ENCODE measurements around the gene TNRC6C. TPM values are rescaled to one million over a fixed set of nuclear protein-coding genes. Genes with fewer than 3 reads are reported as not detected.

The TNRC6C gene
- total and polyA plus RNA-seq, 9 donors: 8.1 to 11.1 (median 8.8) TPM

GRCh38 chr17:78151514-78152008 lies 193.1 kb downstream of the TNRC6C start:
- Histone ChIP-seq H3K4me1 (ENCODE audit: control insufficient read depth, insufficient read depth, low read length) (peaks cover 17% of the 10 kb centered on the region), H3K27ac (ENCODE audit: low read length) (no peak overlapping the region), H3K4me3 (ENCODE audit: low read length) (no peak overlapping the region), H3K9me3 (replicated peaks; ENCODE audit: control insufficient read depth, low read depth, low read length) (no peaks in the 10 kb centered on the region), H3K27me3 (ENCODE audit: control insufficient read depth, insufficient read depth, low read length) (no peaks in the 10 kb centered on the region), H3K36me3 (ENCODE audit: control insufficient read depth, insufficient read depth, low read length) (no peaks in the 10 kb centered on the region)
- DNase-seq: no peak
- WGBS (ENCODE audit: insufficient coverage): 64% methylated on average over 4 of the region's 7 CpGs

- no peak overlapping the region for H3K27ac ChIP-seq (ENCODE audit: low read length)
- H3K9me3 ChIP-seq (replicated peaks; ENCODE audit: control insufficient read depth, low read depth, low read length): no peaks in the 10 kb centered on the region
- H3K4me3 ChIP-seq (ENCODE audit: low read length): no peak overlapping the region
- no peaks in the 10 kb centered on the region for H3K27me3 ChIP-seq (ENCODE audit: control insufficient read depth, insufficient read depth, low read length)
- DNase-seq: no peak
- peaks cover 9% of the 10 kb centered on the region for H3K4me1 ChIP-seq (ENCODE audit: control insufficient read depth, insufficient read depth, low read length)
- no peaks in the 10 kb centered on the region for H3K36me3 ChIP-seq (ENCODE audit: control insufficient read depth, insufficient read depth, low read length)
- WGBS (ENCODE audit: insufficient coverage): 77% methylated on average over 5 of the region's 11 CpGs
Observed at GRCh38 chr17:78154903-78155811, 196.7 kb downstream of the TNRC6C start.

Other genes with a start within 250 kb of the TNRC6C start
- 21.6 TPM for gene TMC6, start 170.1 kb downstream of the TNRC6C start, total RNA-seq
- gene TMC6, start 170.1 kb downstream of the TNRC6C start, polyA plus RNA-seq (ENCODE audit: insufficient read depth in 1 of 8, insufficient read length in 8 of 8, low replicate concordance in 1 of 8): 10 to 100 TPM; 22.5 to 40.7 (median 27.5) TPM
- gene TMC8, start 172.1 kb downstream of the TNRC6C start, total RNA-seq: 1.2 TPM
- 1 to 10 TPM; 1.3 to 3.8 (median 2.9) TPM for gene TMC8, start 172.1 kb downstream of the TNRC6C start, polyA plus RNA-seq (ENCODE audit: insufficient read depth in 1 of 8, insufficient read length in 8 of 8, low replicate concordance in 1 of 8)
- 0.22 TPM for gene C17orf99, start 187.7 kb downstream of the TNRC6C start, total RNA-seq
- 1 to 10 TPM in 6 of 8 donors, under 1 TPM in 2; 0.18 to 3.8 (median 1.2) TPM for gene C17orf99, start 187.7 kb downstream of the TNRC6C start, polyA plus RNA-seq (ENCODE audit: insufficient read depth in 1 of 8, insufficient read length in 8 of 8, low replicate concordance in 1 of 8)
- 31.4 TPM for gene SYNGR2, start 209.9 kb downstream of the TNRC6C start, total RNA-seq
- gene SYNGR2, start 209.9 kb downstream of the TNRC6C start, polyA plus RNA-seq (ENCODE audit: insufficient read depth in 1 of 8, insufficient read length in 8 of 8, low replicate concordance in 1 of 8): 100 to 1,000 TPM in 1 of 8 donors, 10 to 100 TPM in 7; 56.3 to 103 (median 89.7) TPM
- gene TK1, start 228.3 kb downstream of the TNRC6C start, total RNA-seq: 11.8 TPM
- gene TK1, start 228.3 kb downstream of the TNRC6C start, polyA plus RNA-seq (ENCODE audit: insufficient read depth in 1 of 8, insufficient read length in 8 of 8, low replicate concordance in 1 of 8): 10 to 100 TPM; 18.5 to 31.6 (median 27.8) TPM
- 25.8 TPM for gene AFMID, start 228.7 kb downstream of the TNRC6C start, total RNA-seq
- 10 to 100 TPM; 33.7 to 43.3 (median 38.3) TPM for gene AFMID, start 228.7 kb downstream of the TNRC6C start, polyA plus RNA-seq (ENCODE audit: insufficient read depth in 1 of 8, insufficient read length in 8 of 8, low replicate concordance in 1 of 8)

Measured in muscle of leg (tissue), 11 donors.